GM21367 (cell line): ENCODE data around the gene C12orf57.

ENCODE experiments used
- ATAC-seq: cut with Tn5 transposase; IDR thresholded peaks from one replicate; pipeline ENCODE4 v1.9.1; 2021; ENCODE audit not compliant: unreplicated experiment

C12orf57 gene

GRCh38 chr12:6963016-6963731 lies 19.4 kb downstream of the C12orf57 start:
- no peak for ATAC-seq

DNA sequence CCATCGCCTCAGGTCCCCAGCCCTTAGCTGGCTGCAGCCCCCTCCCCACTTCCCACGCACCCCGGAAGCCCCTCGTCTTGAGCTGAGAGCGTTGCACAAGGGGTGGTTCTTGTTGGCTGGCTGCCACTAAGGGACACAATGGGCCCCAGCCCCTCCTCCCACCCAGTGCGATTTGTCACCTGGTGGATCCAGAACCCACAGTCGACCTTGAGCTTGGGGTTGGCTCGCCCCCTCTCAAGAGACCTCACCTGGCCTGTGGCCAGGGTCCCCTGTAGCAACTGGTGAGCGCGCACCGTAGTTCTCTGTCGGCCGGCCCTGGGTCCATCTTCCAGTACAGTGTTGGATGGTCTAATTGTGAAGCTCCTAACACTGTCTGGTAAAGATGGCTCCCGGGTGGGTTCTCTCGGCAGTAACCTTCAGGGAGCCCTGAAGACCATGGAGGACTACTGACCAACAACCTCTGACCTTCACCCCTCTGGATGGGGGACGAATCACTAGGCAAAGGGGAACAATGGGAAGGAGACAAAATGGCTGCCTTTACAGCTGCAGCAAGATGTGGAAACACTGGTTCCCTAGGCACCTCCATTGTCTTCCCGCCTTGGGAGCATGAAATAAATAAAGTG lies 20.1 kb downstream of the C12orf57 start:
- no peak for ATAC-seq

DNA sequence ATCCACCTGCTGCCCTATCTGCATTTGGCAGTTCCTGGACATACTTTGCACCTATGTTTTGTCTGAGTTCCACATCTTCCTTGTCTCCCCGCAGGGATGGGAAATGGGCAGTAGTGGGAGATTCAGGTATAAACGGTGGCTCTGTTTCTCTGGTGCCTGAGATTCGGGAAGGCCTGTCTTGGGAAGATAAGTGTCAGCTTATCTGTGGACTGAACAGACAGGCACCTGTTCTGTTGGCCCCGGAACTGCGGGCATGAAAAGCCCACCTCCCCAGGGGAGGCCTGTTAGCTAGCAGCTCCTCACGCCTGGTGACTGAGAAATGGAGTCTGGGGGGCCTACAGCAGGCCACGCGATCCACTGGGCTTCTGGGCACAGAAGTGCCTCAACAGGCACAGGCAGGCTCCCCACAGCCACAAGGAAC lies 20.8 kb downstream of the C12orf57 start:
- no peak for ATAC-seq

DNA sequence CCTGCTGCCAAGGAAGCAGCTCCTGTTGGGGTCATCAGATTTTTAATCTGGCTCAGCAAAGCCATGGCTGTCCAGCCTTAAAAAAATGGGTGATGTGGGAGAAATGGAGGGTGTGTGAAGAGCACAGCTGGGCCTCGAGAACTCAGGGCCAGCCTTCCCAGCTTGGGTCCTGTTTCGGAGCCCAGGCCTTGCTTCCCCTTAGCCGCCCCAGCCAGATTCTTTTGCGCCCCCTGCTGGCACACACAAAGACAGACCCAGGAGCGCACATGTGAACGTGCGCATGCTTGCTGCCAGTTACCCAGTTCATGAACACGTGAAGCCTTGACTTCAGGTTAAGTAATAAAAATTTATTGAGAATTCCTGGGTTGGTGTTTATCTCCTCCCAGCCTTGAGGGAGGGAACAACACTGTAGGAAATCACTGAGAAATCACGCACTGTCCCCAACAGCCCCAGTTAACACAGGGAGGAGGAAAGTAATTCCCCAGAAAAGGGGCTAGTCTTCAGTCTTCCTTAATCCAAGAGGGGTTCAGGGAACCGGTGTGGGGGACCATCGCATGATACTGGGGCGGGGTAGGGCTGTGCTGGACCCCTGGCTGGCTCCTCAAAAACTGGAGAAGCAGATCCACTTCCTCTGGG lies 21.3 kb downstream of the C12orf57 start:
- no peak for ATAC-seq

GRCh38 chr12:6965714-6966113 lies 21.9 kb downstream of the C12orf57 start:
- ATAC-seq = no peak

DNA sequence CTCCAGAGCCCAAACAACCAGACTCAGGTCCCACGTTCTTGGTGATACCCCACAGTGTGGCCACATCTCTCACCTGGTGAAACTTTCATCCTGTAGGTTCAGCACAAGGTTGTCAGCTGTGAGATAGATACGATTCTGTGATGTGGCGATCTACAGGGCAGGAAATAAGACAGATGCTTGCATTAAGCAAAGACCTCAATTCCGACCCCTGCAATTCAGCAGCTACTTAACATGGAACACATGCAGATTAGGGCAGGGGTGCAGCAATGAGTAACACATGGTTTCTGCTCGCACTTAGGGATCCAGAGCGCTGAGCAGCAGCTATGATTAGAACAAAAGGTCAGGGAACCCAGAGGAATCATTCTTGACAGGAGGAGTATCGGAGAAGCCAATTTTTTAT lies 22.5 kb downstream of the C12orf57 start:
- no peak for ATAC-seq

DNA sequence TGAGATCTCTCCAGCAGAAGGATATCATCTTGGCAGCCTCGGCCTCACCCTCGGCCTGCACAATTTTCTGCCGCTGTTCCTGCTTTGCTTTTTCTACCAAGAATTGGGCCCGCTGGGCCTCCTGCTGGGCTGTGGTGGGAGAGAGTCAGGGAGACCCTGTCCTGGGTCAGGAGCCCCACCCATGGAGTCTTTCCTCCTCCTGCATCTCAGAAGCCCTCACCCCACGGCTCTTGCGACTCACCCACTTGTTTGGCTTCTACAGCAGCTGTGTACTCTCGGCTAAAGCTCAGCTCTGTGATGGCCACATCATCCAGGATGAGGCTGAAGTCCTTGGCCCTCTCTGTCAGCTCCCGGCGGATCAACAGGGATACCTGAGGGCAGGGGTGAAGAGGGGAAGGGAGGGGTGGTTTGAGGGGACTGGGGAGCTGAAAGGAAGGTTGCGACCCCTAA lies 23.9 kb downstream of the C12orf57 start:
- no peak for ATAC-seq

GRCh38 chr12:6968426-6968825 lies 24.6 kb downstream of the C12orf57 start:
- no peak for ATAC-seq

GRCh38 chr12:6970096-6970527 lies 26.3 kb downstream of the C12orf57 start:
- ATAC-seq = peak; percentile 4

DNA sequence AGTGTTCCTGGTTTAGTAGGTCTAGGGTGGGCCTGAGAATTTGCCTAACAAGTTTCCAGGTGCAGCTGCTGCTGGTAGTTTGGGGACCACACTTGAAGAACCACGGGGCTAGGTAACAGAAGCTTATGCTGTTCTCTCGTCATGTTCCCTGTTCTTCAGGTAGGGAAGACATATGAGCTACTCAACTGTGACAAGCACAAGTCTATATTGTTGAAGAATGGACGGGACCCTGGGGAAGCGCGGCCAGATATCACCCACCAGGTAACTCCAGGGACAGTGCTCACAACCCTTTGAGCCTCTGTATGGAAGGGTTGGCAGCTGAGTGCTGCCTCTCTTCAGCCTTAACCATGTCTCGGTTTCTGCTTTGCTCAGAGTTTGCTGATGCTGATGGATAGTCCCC lies 30.4 kb downstream of the C12orf57 start:
- no peak for ATAC-seq

DNA sequence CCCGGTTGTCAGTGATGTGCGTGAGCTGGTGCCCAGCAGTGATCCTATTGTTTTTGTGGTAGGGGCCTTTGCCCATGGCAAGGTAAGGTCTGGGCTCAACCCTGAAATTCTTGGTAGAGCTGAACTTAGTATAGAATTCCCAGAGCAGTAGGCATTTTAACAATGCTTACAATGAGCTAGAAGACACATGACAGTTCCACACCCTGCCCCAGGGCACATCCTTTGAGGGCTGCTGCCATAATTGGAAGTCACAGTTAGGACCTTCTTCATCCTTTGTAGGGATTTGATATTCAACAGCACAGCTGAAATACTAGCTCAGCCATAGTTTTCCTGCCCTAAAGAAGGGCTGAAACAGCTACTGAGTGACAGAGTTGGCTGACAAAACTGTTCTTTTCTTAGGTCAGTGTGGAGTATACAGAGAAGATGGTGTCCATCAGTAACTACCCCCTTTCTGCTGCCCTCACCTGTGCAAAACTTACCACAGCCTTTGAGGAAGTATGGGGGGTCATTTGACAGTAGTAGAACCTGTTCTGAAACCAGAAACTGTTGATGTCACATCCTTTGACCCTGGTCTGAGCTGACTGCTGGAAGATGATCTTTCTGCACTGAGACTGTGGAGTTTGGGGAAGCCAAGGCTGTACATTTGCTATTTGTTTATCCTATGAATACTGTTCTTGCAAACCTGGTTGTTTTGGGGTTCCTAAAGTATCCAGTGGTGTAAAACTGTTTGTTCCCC lies 31.6 kb downstream of the C12orf57 start:
- ATAC-seq = no peak

DNA sequence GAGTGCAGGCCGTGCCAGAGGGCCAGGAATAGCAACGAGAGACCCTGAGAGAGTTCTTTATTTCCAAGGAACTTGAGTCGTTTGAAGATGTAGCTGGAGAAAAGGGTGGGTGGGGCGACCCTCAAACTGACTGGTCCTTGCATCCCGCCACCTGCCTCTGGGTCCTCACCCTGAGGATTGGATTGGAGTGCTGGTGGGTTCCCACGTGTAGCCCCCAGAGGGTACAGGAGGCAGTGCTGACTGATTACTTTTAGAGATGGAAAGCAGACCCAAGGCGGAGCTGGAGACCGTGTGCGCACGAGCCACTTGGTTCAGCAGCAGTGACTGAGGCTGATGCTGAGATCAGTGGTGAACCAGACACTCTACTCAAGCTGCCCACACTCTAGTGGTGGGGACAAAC lies 33.8 kb downstream of the C12orf57 start:
- ATAC-seq = no peak

GRCh38 chr12:6978188-6978587 lies 34.4 kb downstream of the C12orf57 start:
- ATAC-seq = no peak

GRCh38 chr12:6978611-6979011 lies 34.8 kb downstream of the C12orf57 start:
- no peak for ATAC-seq

GRCh38 chr12:6979021-6979420 lies 35.2 kb downstream of the C12orf57 start:
- no peak for ATAC-seq

- ATAC-seq = no peak
Observed at GRCh38 chr12:6979453-6979852, 35.6 kb downstream of the C12orf57 start.

- no peak for ATAC-seq
Observed at GRCh38 chr12:6980075-6980474, 36.3 kb downstream of the C12orf57 start.

GRCh38 chr12:6980740-6981139 lies 36.9 kb downstream of the C12orf57 start:
- ATAC-seq = no peak

DNA sequence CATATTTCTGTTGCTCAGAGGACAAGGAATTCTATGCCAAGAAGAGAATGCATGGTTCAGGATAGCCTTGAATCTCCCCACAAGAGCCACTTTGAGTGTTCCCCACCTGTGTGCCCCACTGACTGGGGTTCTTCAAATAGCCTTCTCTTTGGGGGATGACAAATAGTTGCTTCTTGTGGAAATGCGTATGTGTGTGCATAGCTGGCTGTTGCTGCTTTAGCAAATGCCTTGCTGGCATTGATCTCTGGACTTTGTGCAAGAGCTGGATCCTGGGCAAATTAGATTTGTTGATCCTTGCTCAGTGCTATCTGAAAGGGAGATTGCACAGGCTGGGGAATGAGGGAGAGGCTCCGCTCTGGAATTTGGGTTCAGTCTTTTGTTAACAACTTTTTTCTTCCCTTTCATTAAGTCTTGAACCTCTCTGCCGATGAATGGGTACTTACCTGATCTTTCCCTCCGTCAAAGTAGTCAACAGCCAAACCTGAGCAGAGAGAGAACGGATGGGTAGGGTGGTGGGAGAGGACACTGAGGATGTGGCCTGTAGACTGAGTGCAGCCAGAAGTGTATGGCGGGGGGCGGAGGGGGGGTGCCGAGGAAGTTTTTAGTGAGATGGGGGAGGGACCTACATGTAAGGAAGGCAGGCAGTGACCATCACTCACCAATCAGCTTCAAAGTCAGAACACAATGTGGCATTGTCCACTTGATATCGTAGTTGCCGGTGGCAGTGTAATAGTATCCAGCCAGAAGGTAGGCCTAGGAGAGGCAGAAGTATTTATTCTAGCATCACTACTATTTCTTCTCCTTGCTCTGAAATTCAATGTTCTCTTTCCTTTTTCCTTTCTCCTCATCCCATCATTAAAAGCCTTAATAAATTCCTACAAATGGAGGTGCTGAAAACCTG lies 37.6 kb downstream of the C12orf57 start:
- ATAC-seq = no peak

- ATAC-seq = no peak
Observed at GRCh38 chr12:6982532-6982931, 38.7 kb downstream of the C12orf57 start.
